IPS-18a (cell line): ENCODE data around the gene SPOCD1.
"Not testable (repeated sequence)": the region's sequence is repeated elsewhere in the genome, so short reads cannot be mapped to it uniquely, and the experiment has no call there.

Experiments used
- H3K27ac ChIP-seq: one replicate; pipeline ENCODE4 v1.5.1; 2013; ENCODE audit warnings: low read length
- H3K27me3 ChIP-seq: one replicate; pipeline ENCODE4 v1.6.1; 2013; ENCODE audit warnings: mild to moderate bottlenecking, low read length; ENCODE audit not compliant: control insufficient read depth, insufficient read depth
- H3K36me3 ChIP-seq: one replicate; pipeline ENCODE4 v1.6.1; 2013; ENCODE audit warnings: low read depth, low read length; ENCODE audit not compliant: control insufficient read depth
- H3K4me1 ChIP-seq: one replicate; pipeline ENCODE4 v1.6.1; 2013; ENCODE audit warnings: low read depth, low read length; ENCODE audit not compliant: control insufficient read depth
- H3K4me3 ChIP-seq: one replicate; pipeline ENCODE4 v1.5.1; 2013; ENCODE audit warnings: low read length
- H3K9ac ChIP-seq: one replicate; pipeline ENCODE4 v1.6.1; 2013; ENCODE audit warnings: mild to moderate bottlenecking, low read length, moderate library complexity
- H3K9me3 ChIP-seq: one replicate; pipeline ENCODE4 v1.6.1; 2013; ENCODE audit warnings: low read depth, low read length; ENCODE audit not compliant: control insufficient read depth

Gene SPOCD1

GRCh38 chr1:31828341-31828740 is 12.5 kb upstream of the SPOCD1 start:
- Histone ChIP-seq H3K4me1 (no peaks in the 10 kb centered on the region), H3K9ac (no peak overlapping the region), H3K27me3 (no peaks in the 10 kb centered on the region), H3K36me3 (no peaks in the 10 kb centered on the region), H3K4me3 (no peak overlapping the region), H3K27ac (no peak overlapping the region), H3K9me3 (no peaks in the 10 kb centered on the region)

- Histone ChIP-seq H3K4me3 (no peak overlapping the region), H3K27ac (no peak overlapping the region), H3K27me3 (no peaks in the 10 kb centered on the region), H3K9me3 (no peaks in the 10 kb centered on the region), H3K36me3 (no peaks in the 10 kb centered on the region), H3K4me1 (no peaks in the 10 kb centered on the region), H3K9ac (no peak overlapping the region)
These were observed 8.0 kb upstream of the SPOCD1 start for GRCh38 chr1:31823780-31824179.

GRCh38 chr1:31822766-31823165 is 6.9 kb upstream of the SPOCD1 start:
- Histone ChIP-seq H3K4me3 (no peak overlapping the region), H3K27me3 (no peaks in the 10 kb centered on the region), H3K4me1 (no peaks in the 10 kb centered on the region), H3K9ac (no peak overlapping the region), H3K27ac (no peak overlapping the region), H3K9me3 (no peaks in the 10 kb centered on the region), H3K36me3 (no peaks in the 10 kb centered on the region)

- H3K27me3 ChIP-seq, H3K4me3 ChIP-seq, H3K4me1 ChIP-seq, H3K36me3 ChIP-seq, H3K9ac ChIP-seq, H3K9me3 ChIP-seq, H3K27ac ChIP-seq: not testable (repeated sequence)
These were observed 4.4 kb upstream of the SPOCD1 start for GRCh38 chr1:31820196-31820595.

GRCh38 chr1:31818206-31818605 is 2.4 kb upstream of the SPOCD1 start:
- Histone ChIP-seq H3K27ac (no peak overlapping the region), H3K4me3 (no peak overlapping the region), H3K9me3 (no peaks in the 10 kb centered on the region), H3K27me3 (no peaks in the 10 kb centered on the region), H3K9ac (no peak overlapping the region), H3K4me1 (no peaks in the 10 kb centered on the region), H3K36me3 (no peaks in the 10 kb centered on the region)

- H3K27ac ChIP-seq, H3K9me3 ChIP-seq, H3K4me1 ChIP-seq, H3K4me3 ChIP-seq, H3K9ac ChIP-seq, H3K36me3 ChIP-seq, H3K27me3 ChIP-seq: not testable (repeated sequence)
These were observed 1.1 kb upstream of the SPOCD1 start for GRCh38 chr1:31816947-31817346.

GRCh38 chr1:31816501-31816900 is 679 bp upstream of the SPOCD1 start:
- H3K27ac ChIP-seq, H3K9me3 ChIP-seq, H3K4me3 ChIP-seq, H3K9ac ChIP-seq, H3K36me3 ChIP-seq, H3K4me1 ChIP-seq, H3K27me3 ChIP-seq: not testable (repeated sequence)

GRCh38 chr1:31815307-31815645 is 546 bp downstream of the SPOCD1 start:
- no peaks in the 10 kb centered on the region for H3K4me1 ChIP-seq
- H3K9ac ChIP-seq = peak overlapping the region; percentile 26
- peak overlapping the region; percentile 48 for H3K4me3 ChIP-seq
- no peaks in the 10 kb centered on the region for H3K27me3 ChIP-seq
- no peaks in the 10 kb centered on the region for H3K9me3 ChIP-seq
- H3K36me3 ChIP-seq = no peaks in the 10 kb centered on the region
- H3K27ac ChIP-seq = no peak overlapping the region

- Histone ChIP-seq H3K27ac (no peak overlapping the region), H3K4me3 (no peak overlapping the region), H3K36me3 (no peaks in the 10 kb centered on the region), H3K27me3 (no peaks in the 10 kb centered on the region), H3K9ac (no peak overlapping the region), H3K9me3 (no peaks in the 10 kb centered on the region), H3K4me1 (no peaks in the 10 kb centered on the region)
These were observed 1.1 kb downstream of the SPOCD1 start for GRCh38 chr1:31814631-31815306.

GRCh38 chr1:31814041-31814511 is 1.7 kb downstream of the SPOCD1 start:
- Histone ChIP-seq H3K4me3 (no peak overlapping the region), H3K9me3 (no peaks in the 10 kb centered on the region), H3K36me3 (no peaks in the 10 kb centered on the region), H3K4me1 (no peaks in the 10 kb centered on the region), H3K9ac (no peak overlapping the region), H3K27me3 (no peaks in the 10 kb centered on the region), H3K27ac (no peak overlapping the region)

- Histone ChIP-seq H3K36me3 (no peaks in the 10 kb centered on the region), H3K4me3 (no peak overlapping the region), H3K27ac (no peak overlapping the region), H3K4me1 (no peaks in the 10 kb centered on the region), H3K9me3 (no peaks in the 10 kb centered on the region), H3K9ac (no peak overlapping the region), H3K27me3 (no peaks in the 10 kb centered on the region)
These were observed 3.5 kb downstream of the SPOCD1 start for GRCh38 chr1:31812158-31812829.

GRCh38 chr1:31811605-31812004 is 4.2 kb downstream of the SPOCD1 start:
- Histone ChIP-seq H3K9ac (no peak overlapping the region), H3K9me3 (no peaks in the 10 kb centered on the region), H3K27me3 (no peaks in the 10 kb centered on the region), H3K27ac (no peak overlapping the region), H3K4me3 (no peak overlapping the region), H3K36me3 (no peaks in the 10 kb centered on the region), H3K4me1 (no peaks in the 10 kb centered on the region)
